ENCODE data around the gene FMN1. TPM values are rescaled to one million over a fixed set of nuclear protein-coding genes. Genes with fewer than 3 reads are reported as not detected.

The FMN1 gene
- total and polyA plus RNA-seq, 2 of the 13 experiments (the other 11 are each of a cell fraction or from before 2014, with no cell fraction given) = 0.20 to 0.60 TPM

- WGBS (ENCODE audit: low lambda C conversion rate) = 35% methylated on average over 13 of the region's 14 CpGs
- Histone ChIP-seq H3K36me3 (replicated peaks in 1 of 2; ENCODE audit: control insufficient read depth in 1 of 2, insufficient read depth in 2 of 2, low read length in 2 of 2) (no peaks in the 10 kb centered on the region), H3K79me2 (ENCODE audit: insufficient read depth, low read length) (no peaks in the 10 kb centered on the region), H2AFZ (ENCODE audit: low read length) (no peak overlapping the region), H3K4me1 (ENCODE audit: insufficient read depth, low read length) (no peaks in the 10 kb centered on the region), H3K27ac (ENCODE audit: extremely low read length, insufficient read depth, low read length) (no peak overlapping the region), H3K9ac (ENCODE audit: insufficient read depth, low read depth, low read length) (no peak overlapping the region), H3K27me3 (ENCODE audit: control insufficient read depth in 1 of 2, insufficient read depth in 2 of 2, low read length in 2 of 2) (0 out of 5 replicates have a peak, but pooled peaks cover 0 to 3% of the 10 kb centered on the region in 2 experiments), H4K20me1 (ENCODE audit: insufficient read depth, low read length) (no peaks in the 10 kb centered on the region), H3K4me2 (ENCODE audit: low read depth, low read length) (no peak overlapping the region), H3K9me3 (ENCODE audit: low read length) (no peaks in the 10 kb centered on the region), H3K4me3 (replicated peaks in 1 of 3; ENCODE audit: insufficient read depth in 1 of 3, low read depth in 2 of 3, low read length in 3 of 3) (no peak overlapping the region)
- DNase-seq (ENCODE audit: low spot score) = no peak
- intact Hi-C loops (cut with micrococcal nuclease; ENCODE audit: unreplicated experiment) (no loop called here), in situ Hi-C loops (cut with HindIII; ENCODE audit: extremely low pct_ligation_motif_present, low pct_unique_long_range_greater_than_20kb) (loop anchor here (5.0 kb wide), 1 partner anchor 48 kb away; no protein-coding TSS in a partner anchor)
- no peak for FAIRE-seq
- POLR2A ChIA-PET = no interaction called here
- CTCF ChIA-PET (ENCODE audit: low intra/inter-chr PET ratio, low total read pairs) = no interaction called here
- no peak for ATAC-seq
- TF ChIP-seq NFE2 (CRISPR knock-in tag; IDR thresholded peaks at IDR 0.05) (no peak), ZNF780A (CRISPR knock-in tag; IDR thresholded peaks at IDR 0.05) (no peak), MAFF (IDR thresholded peaks at IDR 0.05; ENCODE audit: low read depth, low read length) (no peak), ZKSCAN1 (IDR thresholded peaks at IDR 0.05; ENCODE audit: low read length) (no peak), ZFP36L2 (CRISPR knock-in tag; IDR thresholded peaks at IDR 0.05) (no peak), ZFP90 (CRISPR knock-in tag; IDR thresholded peaks at IDR 0.05; ENCODE audit: borderline replicate concordance) (no peak), STAT5B (CRISPR knock-in tag; IDR thresholded peaks at IDR 0.05) (no peak), TBX2 (CRISPR knock-in tag; IDR thresholded peaks at IDR 0.05; ENCODE audit: borderline replicate concordance) (no peak), ZUFSP (CRISPR knock-in tag; IDR thresholded peaks at IDR 0.05; ENCODE audit: borderline replicate concordance) (no peak), ZBTB38 (CRISPR knock-in tag; IDR thresholded peaks at IDR 0.05) (no peak), NR2F2 (IDR thresholded peaks at IDR 0.05; ENCODE audit: borderline replicate concordance, low read depth) (no peak), SMARCE1 (IDR thresholded peaks at IDR 0.05; ENCODE audit: borderline replicate concordance) (no peak), ZNF775 (CRISPR knock-in tag; IDR thresholded peaks at IDR 0.05; ENCODE audit: borderline replicate concordance) (no peak), SATB2 (CRISPR knock-in tag; IDR thresholded peaks at IDR 0.05) (no peak), PHF5A (CRISPR knock-in tag; IDR thresholded peaks at IDR 0.05; ENCODE audit: low read depth, unreplicated experiment) (no peak), CC2D1A (CRISPR knock-in tag; IDR thresholded peaks at IDR 0.05) (no peak), NR2C2 (CRISPR knock-in tag; IDR thresholded peaks at IDR 0.05; ENCODE audit: borderline replicate concordance) (no peak)
- no TSS peak for BruUV-seq (replicated peaks)
Measured at GRCh38 chr15:33154351-33155166, 40.0 kb downstream of the FMN1 start.

Measured in HepG2 (cell line).